Jurkat, Clone E6-1 (cell line): ENCODE results near the gene TXNL4A. TPM values are rescaled to one million over a fixed set of nuclear protein-coding genes. Genes with fewer than 3 reads are reported as not detected.
"Not testable (repeated sequence)": the region's sequence is repeated elsewhere in the genome, so short reads cannot be mapped to it uniquely, and the experiment has no call there.

Source experiments
- DNase-seq: peaks from one replicate; pipeline ENCODE4 v3.0.0-alpha.2; 2011; ENCODE audit warnings: low read depth, low spot score
- H3K4me3 ChIP-seq: 2 replicates; pipeline ENCODE4 v1.5.1; 2011; ENCODE audit warnings: mild to moderate bottlenecking, low read length, control low read depth, moderate library complexity
- polyA plus RNA-seq: library from polyadenylated mRNA; unstranded; fragments of >200 nt; gene quantifications from one replicate; pipeline ENCODE4 v1.2.1, GENCODE V29; 2012; ENCODE audit warnings: missing spikeins; ENCODE audit not compliant: insufficient read length, insufficient read depth

TXNL4A gene, protein sequence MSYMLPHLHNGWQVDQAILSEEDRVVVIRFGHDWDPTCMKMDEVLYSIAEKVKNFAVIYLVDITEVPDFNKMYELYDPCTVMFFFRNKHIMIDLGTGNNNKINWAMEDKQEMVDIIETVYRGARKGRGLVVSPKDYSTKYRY
- polyA plus RNA-seq = 296 TPM

DNA sequence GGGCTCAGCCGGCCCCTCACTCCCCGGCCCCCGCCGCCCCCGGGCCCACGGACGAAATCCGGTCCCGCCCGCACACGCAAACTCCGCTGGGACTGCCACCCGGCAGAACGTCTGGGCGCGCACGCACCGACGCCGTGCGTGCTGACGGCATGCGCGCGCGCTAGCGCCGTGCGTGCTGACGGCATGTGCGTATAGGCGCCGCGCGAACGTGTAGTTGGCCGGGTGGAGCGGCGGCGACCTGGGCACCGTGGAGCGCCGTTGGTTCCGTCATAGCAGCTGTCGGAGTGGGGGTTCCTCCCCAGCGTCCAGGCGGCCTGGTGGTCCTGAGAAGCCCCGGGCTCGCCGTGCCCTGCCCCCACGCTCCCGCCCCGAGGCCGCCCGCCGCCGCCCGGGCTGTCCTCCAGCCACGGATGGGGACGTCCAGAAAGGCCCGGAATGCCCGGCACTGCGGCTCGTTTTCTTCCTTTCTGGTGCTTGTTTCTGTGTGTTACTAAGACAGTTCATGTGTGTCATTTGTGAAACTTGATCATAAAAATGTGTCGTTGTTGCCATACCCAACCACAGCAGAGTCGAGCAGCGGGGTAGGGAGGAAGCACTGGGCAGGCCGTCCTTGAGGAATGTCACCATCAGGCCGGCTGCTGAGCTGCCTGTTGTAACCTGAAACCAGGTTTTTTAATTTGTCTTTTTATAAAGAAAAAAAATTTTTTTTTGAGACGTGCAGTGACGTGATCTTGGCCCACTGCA lies at the start of gene TXNL4A:
Gene TXNL4A (minus strand): TSS at position 113 of the 744 bp plus-strand sequence. CDS start 171 bp downstream, outside the sequence.
- peak within 1 kb of the TSS; percentile 91 for H3K4me3 ChIP-seq
- DNase-seq = peak; percentile 85

DNA sequence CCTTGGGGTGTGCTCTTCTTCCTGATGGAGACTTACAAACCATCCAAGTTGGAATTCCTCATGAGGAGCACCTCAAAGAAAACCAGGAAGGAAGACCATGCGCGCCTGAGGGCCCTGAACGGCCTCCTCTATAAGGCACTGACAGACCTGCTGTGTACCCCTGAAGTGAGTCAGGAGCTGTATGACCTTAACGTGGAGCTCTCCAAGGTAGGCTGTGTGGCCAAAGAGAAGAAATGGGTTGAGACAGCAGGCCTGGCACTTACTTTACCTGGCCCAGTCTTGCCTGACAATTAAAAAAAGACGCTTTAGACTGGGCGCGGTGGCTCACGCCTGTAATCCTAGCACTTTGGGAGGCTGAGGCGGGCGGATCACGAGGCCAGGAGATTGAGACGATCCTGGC lies 48.9 kb upstream of the TXNL4A start:
- DNase-seq = no peak
- H3K4me3 ChIP-seq = no peak overlapping the region

DNA sequence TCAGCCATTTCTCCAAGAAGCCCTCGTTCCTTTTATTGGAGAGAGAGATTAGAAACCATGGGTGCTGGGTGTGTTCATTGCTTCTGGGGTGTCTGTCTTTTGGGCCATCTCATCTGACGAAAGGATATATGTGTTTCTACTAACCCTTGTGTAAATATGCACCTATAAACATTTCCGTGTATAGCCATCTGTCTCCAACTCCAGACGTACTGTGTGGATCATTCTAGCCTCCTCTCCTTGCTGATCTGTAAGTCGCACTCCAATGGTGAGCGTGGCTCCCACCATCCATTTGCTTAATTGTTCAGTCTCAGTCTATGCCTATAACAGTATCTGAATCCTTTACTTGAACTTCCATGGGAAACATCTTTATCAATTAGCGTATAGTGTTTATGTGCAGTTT lies 47.6 kb upstream of the TXNL4A start:
- DNase-seq = no peak
- H3K4me3 ChIP-seq = no peak overlapping the region

DNA sequence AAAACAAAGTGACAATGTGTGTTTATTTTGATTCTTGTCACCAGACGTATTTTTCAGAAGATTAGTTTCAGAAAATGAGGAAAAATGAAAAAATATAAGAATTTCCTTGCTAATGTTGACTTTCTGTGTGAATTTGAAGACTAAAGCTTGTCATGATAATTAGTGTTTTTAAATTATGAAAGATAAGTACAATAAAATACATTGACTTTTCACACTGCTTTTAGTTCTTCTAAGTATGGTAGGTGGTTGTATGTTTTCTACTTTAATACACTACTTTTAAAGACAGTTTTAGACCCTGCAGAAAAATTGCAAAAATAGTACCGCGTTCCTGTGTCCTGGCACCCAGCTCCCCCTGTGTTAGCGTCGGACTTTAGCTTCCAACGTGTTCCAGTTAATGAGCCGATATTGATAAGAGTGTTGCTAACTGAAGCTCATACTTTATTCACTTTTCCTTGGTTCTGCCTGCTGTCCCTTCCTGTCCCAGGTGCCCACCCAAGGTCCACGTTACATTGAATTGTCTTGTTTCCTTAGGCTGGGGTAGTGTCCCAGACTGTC lies 46.6 kb upstream of the TXNL4A start:
- no peak for DNase-seq
- peak overlapping the region; percentile 93 for H3K4me3 ChIP-seq

DNA sequence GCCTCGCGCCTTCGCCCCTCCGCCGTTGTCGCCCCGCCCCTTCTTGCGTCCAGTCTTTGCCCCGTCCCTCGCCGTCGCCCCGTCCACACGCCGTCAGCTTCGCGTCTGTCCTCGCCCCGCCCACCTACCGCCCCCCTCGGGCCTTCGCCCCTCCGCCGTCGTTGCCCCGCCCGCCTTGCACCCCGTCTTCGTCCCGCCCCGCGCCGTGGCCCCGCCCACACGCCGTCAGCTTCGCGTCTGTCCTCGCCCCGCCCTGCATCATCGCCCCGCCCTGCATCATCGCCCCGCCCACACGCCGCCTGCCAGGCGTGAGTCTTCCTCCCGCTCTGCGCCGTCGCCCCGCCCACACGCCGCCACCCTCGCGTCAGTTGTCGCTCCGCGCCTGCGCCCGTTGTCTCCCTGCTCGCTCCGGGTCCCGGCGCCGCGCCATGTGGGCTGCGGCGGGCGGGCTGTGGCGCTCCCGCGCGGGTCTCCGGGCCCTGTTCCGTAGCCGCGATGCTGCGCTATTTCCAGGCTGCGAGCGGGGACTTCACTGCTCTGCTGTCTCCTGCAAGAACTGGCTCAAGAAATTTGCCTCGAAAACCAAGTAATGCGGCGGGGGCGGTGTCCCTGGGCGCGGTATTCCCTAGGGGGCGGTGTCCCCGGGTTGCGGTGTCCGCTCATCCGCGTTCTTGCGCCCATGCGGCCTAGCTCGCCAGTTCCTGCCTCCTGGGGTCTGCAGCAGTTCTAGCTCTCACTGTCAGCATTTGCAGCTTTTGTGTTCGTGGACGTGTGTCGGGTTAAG lies 45.9 kb upstream of the TXNL4A start, which contains the start of gene RBFA:
Gene RBFA (plus strand): TSS at position 367 of the 784 bp plus-strand sequence. CDS start 62 bp downstream, at position 429.
- DNase-seq = peak; percentile 92
- H3K4me3 ChIP-seq = peak within 1 kb of the TSS; percentile 93

DNA sequence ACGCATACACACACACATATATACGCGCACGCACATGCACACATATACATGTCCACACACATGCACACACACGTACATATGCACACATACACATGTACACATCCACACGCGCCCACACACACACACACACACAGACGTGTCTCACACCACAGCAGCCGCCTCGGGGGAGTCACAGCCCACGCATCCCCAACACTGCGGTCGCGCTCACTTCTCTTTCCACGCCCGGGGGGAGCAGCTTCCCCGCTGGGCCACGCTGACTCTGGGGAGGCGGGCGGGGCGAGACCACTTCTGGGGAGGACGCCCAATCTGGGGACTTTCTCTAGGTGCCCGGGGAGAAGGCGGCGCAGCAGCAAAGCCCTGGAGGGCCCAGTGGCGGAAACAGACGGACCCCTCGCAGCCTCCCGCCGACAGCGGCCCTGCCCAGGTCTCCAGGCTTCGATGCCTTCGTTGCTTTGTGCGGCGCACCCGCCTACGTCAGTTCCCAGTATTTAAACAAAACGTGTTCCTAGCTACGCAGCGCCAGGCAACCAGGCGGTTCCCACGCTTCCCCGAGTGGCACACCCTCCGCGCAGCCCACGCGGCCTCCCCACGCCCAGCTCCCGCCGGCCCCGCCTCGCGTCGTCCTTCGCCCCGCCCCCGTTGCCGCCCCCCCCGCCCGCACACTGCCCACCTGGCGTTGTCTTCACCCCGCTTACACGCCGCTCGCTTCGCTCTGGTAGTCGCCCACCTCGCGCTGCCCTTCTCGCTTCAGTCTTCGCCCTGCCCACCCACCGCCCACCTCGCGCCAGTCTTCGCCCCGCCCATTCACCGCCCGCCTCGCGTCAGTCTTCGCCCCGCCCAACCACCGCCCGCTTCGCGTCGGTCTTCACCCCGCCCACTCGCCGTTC lies 45.1 kb upstream of the TXNL4A start:
- DNase-seq = no peak
- peak overlapping the region; percentile 68 for H3K4me3 ChIP-seq

DNA sequence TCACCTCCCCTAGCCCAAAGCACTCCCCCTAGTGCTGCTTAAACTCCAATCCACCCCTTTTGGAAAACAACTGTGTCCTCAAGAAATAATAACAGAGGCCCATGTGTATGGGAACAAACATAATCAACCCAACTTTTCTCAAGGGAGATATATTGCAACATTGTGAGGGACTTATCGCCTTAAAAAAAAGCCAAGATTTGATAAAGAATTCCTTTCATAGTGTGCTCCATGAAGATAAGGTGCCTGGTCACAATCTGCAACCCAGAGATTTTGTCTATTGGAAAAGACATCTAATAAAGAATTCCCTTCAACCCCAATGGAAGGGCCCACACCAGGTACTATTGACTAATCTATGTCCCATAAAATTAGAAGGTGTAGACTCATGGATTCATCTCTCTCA lies 41.3 kb upstream of the TXNL4A start:
- H3K4me3 ChIP-seq = no peak overlapping the region
- DNase-seq = no peak

DNA sequence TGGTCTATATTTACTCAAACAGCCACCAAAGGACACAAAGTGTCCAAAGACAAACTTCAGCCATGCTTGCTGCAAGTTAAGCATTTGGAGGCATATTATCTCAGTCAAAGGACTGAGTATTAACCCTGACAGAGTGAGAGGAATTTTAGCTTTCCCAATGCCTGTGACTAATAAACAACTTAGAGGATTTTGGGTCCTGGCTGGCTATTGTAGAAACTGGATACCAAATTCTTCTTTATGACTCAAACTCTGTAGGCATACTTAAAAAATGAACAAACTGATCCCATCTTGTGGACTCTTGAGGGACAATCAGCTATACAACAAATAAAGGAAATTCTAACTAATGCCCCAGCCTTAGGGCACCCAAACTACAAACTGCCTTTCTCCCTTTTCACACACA lies 39.4 kb upstream of the TXNL4A start:
- DNase-seq, H3K4me3 ChIP-seq: not testable (repeated sequence)

DNA sequence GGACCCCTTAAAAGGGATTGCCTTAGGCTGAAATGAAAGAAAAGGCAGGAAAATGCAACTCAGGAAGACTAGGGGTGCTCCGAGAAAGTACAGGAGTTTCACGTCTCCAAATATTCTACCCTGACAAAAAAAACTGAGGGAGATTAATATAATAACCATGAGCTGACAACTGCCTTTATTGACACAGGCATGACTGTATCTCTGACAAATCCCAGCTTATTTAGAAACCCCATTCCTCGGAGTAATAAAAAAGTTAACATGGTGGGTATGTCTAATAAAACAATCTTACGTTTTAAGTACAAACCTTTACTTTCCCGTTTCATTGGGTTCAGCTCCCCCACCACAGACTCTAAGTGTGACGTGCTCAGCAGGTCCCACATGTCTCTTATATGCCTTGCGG lies 38.0 kb upstream of the TXNL4A start:
- H3K4me3 ChIP-seq = no peak overlapping the region
- no peak for DNase-seq

DNA sequence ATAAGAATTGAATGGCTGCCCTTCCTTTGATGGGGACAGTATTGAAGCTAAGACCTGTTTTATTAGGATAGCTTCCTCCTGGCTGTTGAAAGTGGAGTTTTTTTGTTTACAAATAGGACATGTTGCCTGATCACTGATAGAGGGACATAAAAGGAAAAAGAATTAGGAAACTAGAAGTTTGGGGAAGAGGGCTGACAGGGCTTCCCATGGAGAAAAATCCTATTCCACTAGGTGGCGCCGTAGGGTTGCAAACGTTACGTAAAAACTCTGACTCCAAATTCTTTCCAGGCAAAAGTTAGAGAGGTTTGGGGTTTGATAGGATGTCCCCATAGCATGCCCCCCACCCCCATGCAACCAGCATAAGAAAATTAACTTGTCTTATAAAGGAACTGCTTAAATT lies 34.8 kb upstream of the TXNL4A start:
- no peak overlapping the region for H3K4me3 ChIP-seq
- no peak for DNase-seq

DNA sequence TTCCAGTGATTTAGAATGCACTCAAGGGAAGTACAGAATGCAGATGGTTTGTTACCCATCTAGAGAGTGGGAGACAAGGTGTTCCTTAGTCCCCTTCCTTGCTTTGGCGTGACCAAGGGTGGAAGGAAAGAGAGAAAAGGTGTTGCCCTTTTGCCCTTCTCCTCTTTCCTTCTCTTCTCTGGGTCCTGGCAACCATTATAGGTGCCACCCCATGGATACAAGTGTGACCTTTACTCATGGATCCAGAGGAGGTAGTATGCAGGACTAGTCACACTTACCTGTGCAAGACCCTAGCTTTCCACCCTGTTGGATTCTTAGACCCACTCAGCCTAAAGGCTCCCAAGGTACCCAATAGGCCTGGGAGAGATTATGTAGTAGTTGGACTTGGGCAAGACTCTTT lies 34.2 kb upstream of the TXNL4A start:
- no peak overlapping the region for H3K4me3 ChIP-seq

DNA sequence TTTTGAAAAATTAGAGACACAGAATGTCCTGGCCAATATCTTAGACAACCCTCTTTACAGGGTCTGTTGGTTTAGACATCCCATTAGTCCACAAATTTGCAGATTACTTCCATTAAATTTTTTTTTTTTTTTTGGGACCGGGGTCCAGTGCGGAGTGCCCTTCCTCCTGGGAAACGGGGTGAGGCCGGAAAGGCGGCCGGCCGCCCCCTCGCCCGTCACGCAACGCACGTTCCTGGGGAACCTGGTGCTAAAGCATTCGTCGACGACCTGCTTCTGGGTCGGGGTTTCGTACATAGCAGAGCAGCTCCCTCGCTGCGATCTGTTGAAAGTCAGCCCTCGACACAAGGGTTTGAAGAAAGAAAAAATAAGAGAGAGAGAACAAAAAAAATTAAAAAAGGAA lies 24.4 kb upstream of the TXNL4A start:
- H3K4me3 ChIP-seq = no peak overlapping the region
- no peak for DNase-seq

More for the DNA sequence above, 34.2 kb upstream of the TXNL4A start:
- DNase-seq = no peak

DNA sequence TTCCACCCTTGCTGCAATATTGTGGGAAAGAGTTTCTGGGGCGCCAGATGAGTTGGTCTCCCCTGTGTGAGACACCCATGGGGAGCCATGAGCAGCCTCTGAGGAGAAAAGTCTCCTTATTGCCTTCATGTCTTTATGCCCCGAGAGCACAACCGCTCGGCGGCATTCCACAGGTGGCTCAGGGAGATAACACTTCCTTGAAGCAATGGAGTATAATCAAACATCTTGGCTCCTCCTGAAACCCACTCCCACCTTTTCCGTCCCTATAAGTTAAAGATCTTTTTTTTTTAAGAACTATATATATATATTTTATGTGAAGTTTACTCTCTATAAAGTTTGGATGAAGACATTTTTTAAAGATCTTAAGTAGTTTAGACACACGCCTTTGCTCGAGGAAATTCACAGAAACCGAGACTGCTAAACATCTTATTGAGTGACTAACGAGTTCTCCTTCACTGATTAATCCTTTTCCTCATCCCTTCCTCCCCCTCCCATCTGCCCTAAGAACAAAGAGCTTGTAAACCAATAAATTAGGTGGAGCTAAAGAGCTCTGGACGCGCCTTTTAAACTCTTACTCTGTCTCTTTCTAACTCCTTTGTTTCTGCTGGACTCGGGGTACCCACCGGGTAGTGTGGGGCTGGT lies 23.3 kb upstream of the TXNL4A start:
- H3K4me3 ChIP-seq, DNase-seq: not testable (repeated sequence)

DNA sequence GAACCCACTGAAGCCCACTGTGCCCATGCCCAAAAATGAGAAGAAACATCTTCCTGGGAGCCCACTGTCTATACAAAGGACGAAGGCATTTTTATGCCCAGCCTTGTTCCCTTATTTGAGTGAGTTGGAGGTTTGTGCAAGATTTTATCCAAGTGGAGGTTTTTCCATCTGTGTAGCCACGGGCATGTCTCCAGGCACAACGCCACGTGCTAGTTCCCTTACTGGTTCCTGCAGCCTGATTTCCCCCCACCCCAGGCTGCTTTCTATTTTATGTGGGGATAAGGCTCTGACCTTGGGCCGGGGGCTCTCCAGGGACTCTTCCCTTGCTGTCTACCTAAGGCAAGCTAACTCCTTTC lies 22.2 kb upstream of the TXNL4A start:
- no peak overlapping the region for H3K4me3 ChIP-seq
- no peak for DNase-seq

DNA sequence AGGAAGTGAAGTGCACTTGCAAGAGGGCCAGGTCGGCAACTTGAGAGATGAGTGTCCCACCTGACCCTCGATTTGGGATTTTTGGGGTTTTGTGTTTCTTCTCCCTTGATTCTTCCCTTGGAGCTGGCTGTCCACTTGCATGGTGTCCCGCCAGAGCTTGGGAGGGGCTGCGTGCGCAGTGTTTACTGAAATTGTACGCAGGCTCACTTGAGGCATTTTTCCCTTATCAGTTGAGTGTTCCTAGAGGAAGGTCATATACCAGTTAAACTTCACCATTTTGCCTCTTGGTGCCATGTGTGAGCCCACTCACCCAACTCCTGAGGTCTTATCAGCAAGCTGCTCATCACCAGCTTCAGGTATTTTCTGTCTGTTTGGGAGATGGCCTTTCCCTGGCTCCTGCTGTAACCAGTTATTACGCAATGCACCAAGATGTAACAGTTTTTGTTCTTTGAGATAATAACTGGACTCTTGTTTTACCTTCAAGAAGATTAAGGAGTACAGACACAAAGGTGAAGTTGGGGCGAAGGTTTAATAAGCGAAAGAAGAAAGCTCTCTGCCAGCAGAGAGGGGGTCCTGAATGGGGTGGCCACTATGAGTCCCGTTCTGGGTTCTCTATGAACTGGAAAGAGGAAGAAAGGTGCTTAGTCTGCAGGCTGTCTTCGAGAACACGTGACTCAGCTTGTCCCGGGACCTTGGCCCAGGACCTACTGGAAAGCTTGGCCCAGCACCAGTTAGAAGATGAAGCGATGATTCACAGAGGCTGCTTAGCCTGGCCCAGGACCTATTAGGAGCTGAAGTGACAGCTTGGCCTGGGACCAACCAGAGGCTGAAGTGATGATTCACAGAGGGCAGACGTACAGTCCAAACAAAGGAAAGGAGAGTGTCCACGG lies 21.5 kb upstream of the TXNL4A start:
- DNase-seq = no peak
- no peak overlapping the region for H3K4me3 ChIP-seq

DNA sequence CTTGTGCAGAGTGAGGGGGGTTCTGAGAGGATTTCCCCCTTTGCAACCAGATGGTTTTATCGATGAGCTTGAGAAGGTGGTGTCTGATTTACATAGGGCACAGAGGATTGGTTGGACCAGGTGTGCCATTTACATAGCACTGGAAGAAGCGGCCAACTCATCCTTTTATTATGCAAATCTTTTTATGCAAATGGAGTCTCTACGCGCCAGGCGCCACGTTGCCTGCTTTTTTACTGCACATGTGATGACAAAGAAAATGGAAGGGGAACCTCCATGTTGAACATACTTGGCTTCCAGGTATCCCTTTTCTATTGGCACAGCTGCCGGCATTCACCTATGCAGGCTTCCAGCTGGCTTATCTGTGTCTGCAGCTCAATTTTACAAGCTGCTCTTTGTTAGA lies 18.4 kb upstream of the TXNL4A start:
- no peak overlapping the region for H3K4me3 ChIP-seq
- DNase-seq = no peak

DNA sequence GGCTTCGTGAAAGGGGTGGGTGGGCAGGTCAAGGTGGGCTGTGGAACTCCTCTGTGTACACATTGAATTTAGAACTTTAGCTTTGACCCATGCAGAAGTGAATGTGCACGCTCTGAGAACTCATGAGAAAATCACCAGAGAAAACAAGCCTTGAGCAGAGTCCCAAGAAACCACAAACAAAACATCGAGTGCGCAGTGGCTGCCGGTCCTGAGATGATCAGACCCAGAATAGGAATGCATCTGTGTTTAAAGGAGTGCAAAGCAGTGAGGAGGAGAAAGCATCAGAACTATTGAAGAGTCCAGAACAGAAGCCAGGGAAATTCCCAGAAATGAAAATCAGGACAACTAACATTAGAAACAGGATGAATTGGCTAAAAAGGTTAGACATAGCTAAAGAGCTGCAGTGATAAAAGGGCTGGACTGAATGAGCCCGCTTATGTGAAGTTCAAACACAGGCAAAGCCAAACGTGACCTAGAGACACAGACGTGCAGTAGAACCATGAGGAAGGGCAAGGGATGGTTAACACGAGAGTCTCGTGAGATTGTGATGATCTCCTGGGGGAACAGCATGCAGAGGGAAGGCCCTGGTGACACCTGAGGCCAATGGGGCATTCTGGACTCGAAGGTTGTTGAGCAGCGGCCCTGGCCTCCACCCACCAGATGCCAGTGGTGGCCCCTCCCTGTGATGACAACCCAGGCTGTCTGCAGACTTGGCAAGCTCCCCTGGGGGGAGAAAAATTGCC lies 16.4 kb upstream of the TXNL4A start:
- DNase-seq = no peak
- no peak overlapping the region for H3K4me3 ChIP-seq
